ENCODE measurements around the gene SCYGR3. TPM values are rescaled to one million over a fixed set of nuclear protein-coding genes. Genes with fewer than 3 reads are reported as not detected.

The SCYGR3 gene
- total RNA-seq, 1 experiment from 2014 or later: not detected

DNA sequence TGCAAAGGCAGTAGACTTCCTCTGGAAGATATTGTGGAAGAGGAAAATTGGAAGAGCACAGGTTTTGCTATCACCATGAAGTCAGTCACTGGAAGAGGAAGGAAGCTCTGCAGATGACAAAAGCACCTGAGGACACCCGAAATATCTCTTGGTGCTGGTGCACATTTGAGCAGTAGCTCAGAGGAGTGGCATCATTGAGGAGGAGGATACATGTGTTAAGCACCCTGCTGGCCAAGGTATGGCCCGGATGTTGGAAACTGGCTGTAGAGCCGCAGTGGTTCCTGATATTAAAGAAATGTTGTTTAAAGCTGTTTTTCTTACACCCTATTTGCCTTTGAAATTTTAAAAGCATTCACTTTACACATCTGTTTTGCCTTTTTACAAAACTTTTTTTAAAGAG lies 48.6 kb downstream of the SCYGR3 start:
- H3K4me3 Mint-ChIP-seq (ENCODE audit: unreplicated experiment): no peak overlapping the region
- H3K4me1 Mint-ChIP-seq (ENCODE audit: low read depth, unreplicated experiment): no peaks in the 10 kb centered on the region
- H3K27ac Mint-ChIP-seq (ENCODE audit: unreplicated experiment): no peak overlapping the region

DNA sequence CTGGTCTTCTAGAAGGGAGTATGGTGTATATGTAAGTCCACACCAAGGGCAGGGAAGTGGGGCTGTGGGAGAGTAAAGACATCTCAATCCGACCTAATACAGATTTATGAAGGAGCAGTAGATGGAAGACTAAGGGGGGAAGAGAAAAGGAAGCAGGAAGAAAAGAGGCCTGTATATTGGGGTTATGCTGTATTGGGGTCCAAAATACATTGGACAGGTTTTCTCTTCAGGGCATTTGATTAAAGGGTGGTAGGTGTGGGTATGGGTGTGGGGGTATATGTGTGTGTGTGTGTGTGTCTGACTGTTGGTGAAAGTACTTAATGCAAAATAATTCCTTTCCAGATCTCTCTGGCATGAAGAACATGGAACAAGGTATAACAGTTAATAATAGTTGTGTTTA lies 49.6 kb downstream of the SCYGR3 start:
- POLR2A ChIA-PET: no interaction called here
- intact Hi-C loops (cut with micrococcal nuclease; ENCODE audit: unreplicated experiment): no loop called here
- no peak overlapping the region for H3K27ac Mint-ChIP-seq (ENCODE audit: unreplicated experiment)
- Histone ChIP-seq H3K27me3 (replicated peaks; ENCODE audit: control insufficient read depth, insufficient read depth, low read length) (no peaks in the 10 kb centered on the region), H3K36me3 (ENCODE audit: control insufficient read depth, insufficient read depth, low read length) (no peaks in the 10 kb centered on the region), H3K4me3 (ENCODE audit: low read depth, low read length) (no peak overlapping the region), H3K4me1 (no peaks in the 10 kb centered on the region), H3K9me3 (no peaks in the 10 kb centered on the region)
- no peaks in the 10 kb centered on the region for H3K27me3 Mint-ChIP-seq (ENCODE audit: insufficient read depth, unreplicated experiment)
- no peak overlapping the region for H3K4me3 Mint-ChIP-seq (ENCODE audit: unreplicated experiment)
- DNase-seq: no peak
- BruUV-seq (replicated peaks): no TSS peak
- no peaks in the 10 kb centered on the region for H3K9me3 Mint-ChIP-seq (ENCODE audit: unreplicated experiment)
- TF ChIP-seq, protein P1, sequence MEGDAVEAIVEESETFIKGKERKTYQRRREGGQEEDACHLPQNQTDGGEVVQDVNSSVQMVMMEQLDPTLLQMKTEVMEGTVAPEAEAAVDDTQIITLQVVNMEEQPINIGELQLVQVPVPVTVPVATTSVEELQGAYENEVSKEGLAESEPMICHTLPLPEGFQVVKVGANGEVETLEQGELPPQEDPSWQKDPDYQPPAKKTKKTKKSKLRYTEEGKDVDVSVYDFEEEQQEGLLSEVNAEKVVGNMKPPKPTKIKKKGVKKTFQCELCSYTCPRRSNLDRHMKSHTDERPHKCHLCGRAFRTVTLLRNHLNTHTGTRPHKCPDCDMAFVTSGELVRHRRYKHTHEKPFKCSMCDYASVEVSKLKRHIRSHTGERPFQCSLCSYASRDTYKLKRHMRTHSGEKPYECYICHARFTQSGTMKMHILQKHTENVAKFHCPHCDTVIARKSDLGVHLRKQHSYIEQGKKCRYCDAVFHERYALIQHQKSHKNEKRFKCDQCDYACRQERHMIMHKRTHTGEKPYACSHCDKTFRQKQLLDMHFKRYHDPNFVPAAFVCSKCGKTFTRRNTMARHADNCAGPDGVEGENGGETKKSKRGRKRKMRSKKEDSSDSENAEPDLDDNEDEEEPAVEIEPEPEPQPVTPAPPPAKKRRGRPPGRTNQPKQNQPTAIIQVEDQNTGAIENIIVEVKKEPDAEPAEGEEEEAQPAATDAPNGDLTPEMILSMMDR (IDR thresholded peaks at IDR 0.05; ENCODE audit: insufficient read depth in 1 of 2, low read depth in 1 of 2, low read length in 1 of 2, severe bottlenecking in 1 of 2, unreplicated experiment in 1 of 2): no peak
- H3K4me1 Mint-ChIP-seq (ENCODE audit: low read depth, unreplicated experiment): no peaks in the 10 kb centered on the region
- H3K36me3 Mint-ChIP-seq (ENCODE audit: insufficient read depth, unreplicated experiment): peaks cover 26% of the 10 kb centered on the region
- CTCF ChIA-PET: no interaction called here

More for the DNA sequence above, 48.6 kb downstream of the SCYGR3 start:
- Histone ChIP-seq H3K4me1 (no peaks in the 10 kb centered on the region), H3K9me3 (no peaks in the 10 kb centered on the region), H3K27me3 (replicated peaks; ENCODE audit: control insufficient read depth, insufficient read depth, low read length) (no peaks in the 10 kb centered on the region), H3K36me3 (ENCODE audit: control insufficient read depth, insufficient read depth, low read length) (no peaks in the 10 kb centered on the region), H3K4me3 (ENCODE audit: low read depth, low read length) (no peak overlapping the region)
- BruUV-seq (replicated peaks): no TSS peak
- no peak for DNase-seq
- TF ChIP-seq, protein P1 (IDR thresholded peaks at IDR 0.05; ENCODE audit: insufficient read depth in 1 of 2, low read depth in 1 of 2, low read length in 1 of 2, severe bottlenecking in 1 of 2, unreplicated experiment in 1 of 2): no peak
- ChIA-PET POLR2A (interaction anchor here (1.0 kb wide), 1 partner anchor 78 kb away, joined by 3 read pairs; no protein-coding TSS in a partner anchor), CTCF (no interaction called here)
- Mint-ChIP-seq H3K27me3 (ENCODE audit: insufficient read depth, unreplicated experiment) (no peaks in the 10 kb centered on the region), H3K36me3 (ENCODE audit: insufficient read depth, unreplicated experiment) (peaks cover 35% of the 10 kb centered on the region), H3K9me3 (ENCODE audit: unreplicated experiment) (no peaks in the 10 kb centered on the region)
- intact Hi-C loops (cut with micrococcal nuclease; ENCODE audit: unreplicated experiment): no loop called here

Other genes with a start within 250 kb of the SCYGR3 start
- gene TM4SF20, start 235.5 kb downstream of the SCYGR3 start, total RNA-seq (2022): 0.20 and 0.28 TPM in 2 replicates
- not detected in 2 replicates for gene SCYGR1, start 226.9 kb downstream of the SCYGR3 start, total RNA-seq (2022)
- gene AGFG1, start 142.7 kb downstream of the SCYGR3 start, total RNA-seq (2022): 73.1 and 73.2 TPM in 2 replicates
- not detected in 2 replicates for gene SCYGR2, start 15.9 kb downstream of the SCYGR3 start, total RNA-seq (2022)
- not detected in 2 replicates for gene SCYGR4, start 2.7 kb upstream of the SCYGR3 start, total RNA-seq (2022)
- gene SCYGR5, start 52.0 kb upstream of the SCYGR3 start, total RNA-seq (2022): not detected in 2 replicates
- 88.2 and 98.5 TPM in 2 replicates for gene SLC19A3, start 103.2 kb upstream of the SCYGR3 start, total RNA-seq (2022)
- gene SCYGR6, start 109.9 kb upstream of the SCYGR3 start, total RNA-seq (2022): not detected in 2 replicates
- gene SCYGR7, start 113.5 kb upstream of the SCYGR3 start, total RNA-seq (2022): not detected in 2 replicates
- not detected in 2 replicates for gene SCYGR8, start 131.1 kb upstream of the SCYGR3 start, total RNA-seq (2022)
- 2.8 and 3.5 TPM in 2 replicates for gene CCL20, start 199.0 kb upstream of the SCYGR3 start, total RNA-seq (2022)

Measured in Caco-2 (cell line).